ENCODE results near the gene CPNE2. TPM values are rescaled to one million over a fixed set of nuclear protein-coding genes. Genes with fewer than 3 reads are reported as not detected.

CPNE2 gene
- polyA plus RNA-seq, 1 donor: 24.8 TPM

DNA sequence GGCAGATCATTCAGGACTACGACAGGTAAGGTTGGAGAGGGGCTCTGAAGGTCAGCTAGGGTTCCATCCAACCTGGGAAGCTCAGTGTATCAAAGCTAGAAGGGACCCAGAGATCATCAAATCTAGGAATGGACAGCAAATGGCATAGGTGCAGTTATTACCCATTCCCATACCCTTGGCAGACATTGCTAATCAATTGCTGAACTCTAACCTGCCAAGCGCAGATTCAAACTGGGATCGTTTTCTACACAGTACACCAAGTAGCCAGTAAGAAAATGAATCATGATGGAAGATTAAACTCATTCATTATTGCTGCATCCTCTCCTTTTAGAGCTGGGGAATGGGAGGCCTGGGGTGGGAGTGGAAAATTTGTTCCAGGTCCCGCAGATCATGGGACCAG is 33.6 kb downstream of the CPNE2 start:
- no peak for DNase-seq

- no peak for DNase-seq
These were observed 34.0 kb downstream of the CPNE2 start for GRCh38 chr16:57126411-57126810.

DNA sequence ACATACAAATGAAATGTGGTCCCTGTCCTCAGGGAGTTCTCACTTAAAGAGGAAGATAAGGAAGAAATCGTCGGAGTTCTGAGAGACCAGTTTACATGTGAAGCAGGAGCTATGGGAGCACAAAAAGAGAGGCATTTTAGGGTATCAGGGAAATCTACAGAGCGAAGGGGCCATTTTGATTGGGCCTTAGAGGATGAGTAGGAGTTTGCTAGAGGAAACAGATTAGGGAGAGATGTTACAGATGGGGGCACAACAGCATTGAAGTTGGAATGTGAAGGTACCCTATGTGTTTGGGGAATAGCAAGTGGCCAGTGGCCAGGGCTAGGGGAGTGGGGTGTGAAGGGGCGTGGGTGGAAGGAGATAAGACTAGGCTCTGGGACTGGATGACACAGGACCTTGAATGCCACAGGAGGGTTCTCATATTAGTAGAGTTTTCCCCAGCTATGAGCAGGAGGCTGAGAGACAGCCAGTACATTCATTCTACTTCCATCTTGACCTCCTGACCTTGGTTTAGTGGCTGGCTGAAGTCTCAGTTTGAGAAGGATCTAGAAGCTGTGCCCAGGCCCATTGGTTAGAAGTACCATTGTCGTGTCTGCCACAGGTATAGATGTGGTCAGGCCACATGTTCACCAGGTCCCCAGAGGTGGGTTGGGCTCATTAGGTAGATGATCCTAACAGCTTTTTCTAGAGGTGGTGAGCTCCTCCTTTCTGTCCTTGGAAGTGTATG is 34.8 kb downstream of the CPNE2 start:
- DNase-seq: no peak

DNA sequence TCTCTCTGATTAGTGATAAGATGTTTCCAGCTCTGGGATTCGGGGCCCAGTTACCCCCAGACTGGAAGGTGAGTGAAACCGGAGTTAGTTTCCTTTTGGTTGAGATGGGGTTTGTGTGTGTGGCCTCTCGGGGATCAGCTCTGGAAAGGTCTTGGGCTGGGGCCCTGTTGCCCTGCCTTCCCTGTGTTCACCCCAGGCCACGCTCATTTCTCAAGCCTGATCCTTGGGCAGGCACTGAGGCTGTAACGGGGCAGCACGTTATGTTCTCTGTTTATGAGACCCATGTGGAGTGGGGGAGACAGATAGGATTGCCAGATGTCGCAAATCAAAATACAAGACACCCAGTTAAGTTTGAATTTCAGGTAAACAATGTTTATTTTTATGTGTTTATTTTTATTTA is 35.5 kb downstream of the CPNE2 start:
- DNase-seq: no peak

DNA sequence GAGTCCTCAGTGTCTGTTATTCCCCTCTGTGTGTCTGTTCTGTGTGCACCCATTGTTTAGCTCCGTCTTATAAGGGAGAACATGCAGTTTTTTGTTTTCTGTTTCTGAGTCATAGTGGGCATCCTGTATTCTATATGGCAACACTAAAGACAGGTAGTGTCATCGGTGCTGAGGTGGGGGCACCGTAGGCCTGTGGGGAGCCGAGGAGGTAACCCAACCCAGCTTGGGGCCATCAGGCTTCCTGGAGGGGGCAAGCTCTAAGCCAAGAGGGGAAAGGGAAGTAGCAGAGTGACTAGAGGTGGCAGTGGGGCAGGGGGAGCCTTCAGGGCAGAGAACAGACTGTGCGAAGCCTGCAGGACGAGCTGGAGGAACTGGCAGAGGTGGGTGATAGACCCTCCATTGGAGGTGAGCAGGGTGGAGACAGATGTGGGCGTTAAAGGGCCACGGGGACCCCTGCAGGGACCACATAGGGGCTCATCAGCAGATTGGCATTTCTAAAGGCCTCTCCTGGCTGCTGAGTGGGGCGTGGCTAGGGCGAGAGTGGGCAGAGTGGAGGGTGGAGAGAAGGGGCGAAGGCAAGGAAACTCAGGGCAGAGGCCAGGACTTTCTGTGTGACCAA is 36.5 kb downstream of the CPNE2 start:
- DNase-seq: no peak

- no peak for DNase-seq
These were observed 38.6 kb downstream of the CPNE2 start for GRCh38 chr16:57130950-57131321.

GRCh38 chr16:57131351-57131970 is 39.1 kb downstream of the CPNE2 start:
- DNase-seq: no peak

DNA sequence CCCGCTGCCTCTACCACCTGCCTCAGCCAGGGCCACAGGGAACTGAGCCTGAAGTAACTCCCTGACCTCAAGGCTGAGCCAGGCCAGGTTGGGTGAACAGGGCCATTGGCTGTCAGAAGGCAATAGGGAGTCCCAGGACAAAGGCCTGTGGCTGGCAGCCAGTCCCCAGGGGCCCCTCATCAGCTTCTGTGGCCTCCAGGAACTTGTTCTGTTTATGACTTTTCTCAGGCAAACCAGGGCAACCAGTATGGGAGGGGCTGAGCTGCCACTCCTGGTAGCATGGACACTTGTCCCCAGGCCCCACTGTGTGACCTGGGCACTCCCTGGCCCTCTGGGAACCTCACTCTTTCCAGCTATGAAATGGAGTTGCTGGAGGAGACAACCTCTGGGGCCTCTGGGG is 40.1 kb downstream of the CPNE2 start:
- DNase-seq: no peak

DNA sequence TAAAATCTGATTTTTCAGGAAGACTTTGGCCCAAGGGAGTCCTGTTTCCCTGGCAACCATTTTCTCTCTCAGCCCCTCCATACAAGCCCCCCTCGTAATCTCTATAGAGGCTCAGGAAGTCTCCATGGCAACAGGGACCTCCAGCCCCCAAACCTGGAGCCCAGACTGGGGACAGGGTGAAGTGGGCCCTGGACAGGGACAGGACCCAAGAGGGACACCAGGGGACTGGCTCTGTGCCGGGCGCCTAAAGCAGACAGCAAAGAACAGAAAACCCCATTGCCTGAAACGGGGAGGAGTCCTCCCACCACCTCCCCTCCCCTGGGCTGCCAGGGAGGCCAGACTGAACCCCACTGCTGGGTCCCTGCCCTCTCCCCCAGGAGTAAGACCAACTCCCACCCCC is 40.6 kb downstream of the CPNE2 start:
- no peak for DNase-seq

DNA sequence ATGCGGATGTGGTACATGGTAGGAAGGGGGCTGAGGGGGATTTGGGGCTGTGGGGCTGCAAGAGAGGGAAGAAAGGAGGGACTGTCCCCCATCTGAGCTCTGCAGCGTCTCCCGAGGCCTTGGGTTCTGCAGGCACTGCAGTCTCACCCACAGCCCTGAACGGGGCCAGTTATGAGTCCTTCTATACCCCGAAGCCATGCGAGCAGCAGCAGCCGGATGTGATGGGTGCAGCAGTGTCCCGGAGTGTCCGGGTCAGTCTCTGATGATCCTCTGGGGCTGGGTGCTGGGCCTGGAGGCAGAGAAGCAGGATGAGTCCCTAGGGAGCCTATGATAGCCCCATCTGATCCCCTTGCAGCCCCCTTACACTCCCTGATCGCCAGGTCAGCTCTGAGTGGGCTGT is 41.5 kb downstream of the CPNE2 start:
- no peak for DNase-seq

DNA sequence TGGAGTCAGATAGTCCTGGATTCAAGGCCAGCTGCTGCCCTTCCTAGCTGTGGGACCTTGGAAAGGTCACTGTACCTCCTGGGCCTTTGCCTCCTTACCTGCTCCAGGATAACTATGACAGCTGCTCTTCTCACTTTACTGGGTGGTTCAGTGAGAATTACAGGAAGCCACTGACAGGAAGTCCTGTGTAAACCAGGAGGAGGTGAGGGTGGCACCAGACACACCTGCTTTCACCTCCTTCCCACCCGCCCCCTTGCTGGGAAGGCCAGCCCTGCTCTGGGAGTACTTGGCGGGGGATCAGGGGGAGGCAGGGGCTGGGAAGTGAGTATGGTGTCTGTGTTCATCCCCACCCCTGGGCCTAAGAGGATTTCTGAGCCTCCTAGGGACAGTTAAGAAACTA is 42.6 kb downstream of the CPNE2 start:
- DNase-seq: no peak

GRCh38 chr16:57137043-57137442 is 44.7 kb downstream of the CPNE2 start:
- no peak for DNase-seq

GRCh38 chr16:57137566-57138273 is 45.3 kb downstream of the CPNE2 start:
- no peak for DNase-seq

DNA sequence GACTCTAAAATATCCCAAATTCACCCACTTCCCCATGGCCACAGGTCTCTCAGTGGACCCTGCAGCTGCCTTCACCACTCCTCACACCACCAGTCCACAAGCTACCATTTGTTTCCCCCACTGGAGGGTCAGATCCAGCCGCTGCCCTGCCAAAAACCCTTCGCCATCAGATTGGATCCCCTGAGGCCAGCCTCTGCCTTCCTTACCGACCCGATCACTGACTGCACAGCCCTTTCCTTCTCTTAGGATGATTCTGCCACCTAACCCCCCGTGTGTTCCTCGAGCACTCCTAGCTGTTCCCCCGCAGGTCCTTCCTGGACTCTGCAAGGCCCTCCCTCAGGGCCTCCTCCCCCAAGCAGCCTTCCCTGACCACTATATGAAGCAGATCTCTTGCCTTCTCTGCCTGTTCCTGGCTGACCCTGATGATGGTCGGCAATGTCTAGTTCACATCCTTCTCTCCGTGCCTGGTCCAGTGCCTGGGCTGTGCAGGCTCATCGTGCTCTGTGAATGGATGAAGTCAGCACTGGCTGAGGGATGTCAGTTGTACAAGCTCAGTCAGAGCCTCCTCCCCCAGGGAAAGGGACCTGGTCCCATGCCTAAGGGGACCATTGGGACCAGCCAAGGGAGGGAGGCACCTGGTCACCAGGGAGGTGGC is 46.0 kb downstream of the CPNE2 start:
- DNase-seq: no peak

DNA sequence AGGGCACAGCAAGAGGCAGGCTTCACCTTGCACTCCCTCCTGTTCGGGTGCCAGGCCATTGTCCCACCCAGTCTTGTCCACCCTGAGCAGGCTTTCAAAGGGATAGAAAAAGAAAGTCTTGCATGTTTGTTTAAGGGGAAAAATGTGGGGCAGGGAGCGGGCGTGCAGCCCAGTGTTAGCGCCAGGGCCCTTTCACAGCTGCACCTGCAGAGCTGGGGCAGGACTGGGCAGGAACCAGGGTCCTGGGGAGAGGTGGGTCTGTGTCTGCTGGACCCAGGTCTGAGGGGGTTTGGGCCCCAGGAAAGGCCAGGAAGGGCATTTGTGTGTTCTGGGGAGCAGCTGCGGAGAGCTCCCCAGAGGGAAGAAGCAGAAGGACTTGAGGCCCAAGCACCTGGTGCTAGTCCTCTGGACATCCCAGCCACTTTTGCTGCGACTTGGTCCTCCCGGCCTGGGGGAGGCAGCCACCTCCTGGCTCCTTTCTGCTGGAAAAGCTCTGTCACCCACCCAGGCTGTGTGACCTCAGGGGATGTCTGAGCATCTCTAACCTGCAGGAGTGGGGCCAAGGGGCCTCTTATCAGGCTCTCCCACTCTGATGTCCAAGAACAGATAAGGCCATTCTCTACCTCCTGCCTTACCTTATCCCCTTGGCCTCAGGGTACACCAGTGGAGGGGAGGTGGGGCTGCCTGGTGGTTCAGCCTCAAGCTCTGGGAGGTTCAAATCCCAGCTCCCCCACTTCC is 48.7 kb downstream of the CPNE2 start:
- no peak for DNase-seq

DNA sequence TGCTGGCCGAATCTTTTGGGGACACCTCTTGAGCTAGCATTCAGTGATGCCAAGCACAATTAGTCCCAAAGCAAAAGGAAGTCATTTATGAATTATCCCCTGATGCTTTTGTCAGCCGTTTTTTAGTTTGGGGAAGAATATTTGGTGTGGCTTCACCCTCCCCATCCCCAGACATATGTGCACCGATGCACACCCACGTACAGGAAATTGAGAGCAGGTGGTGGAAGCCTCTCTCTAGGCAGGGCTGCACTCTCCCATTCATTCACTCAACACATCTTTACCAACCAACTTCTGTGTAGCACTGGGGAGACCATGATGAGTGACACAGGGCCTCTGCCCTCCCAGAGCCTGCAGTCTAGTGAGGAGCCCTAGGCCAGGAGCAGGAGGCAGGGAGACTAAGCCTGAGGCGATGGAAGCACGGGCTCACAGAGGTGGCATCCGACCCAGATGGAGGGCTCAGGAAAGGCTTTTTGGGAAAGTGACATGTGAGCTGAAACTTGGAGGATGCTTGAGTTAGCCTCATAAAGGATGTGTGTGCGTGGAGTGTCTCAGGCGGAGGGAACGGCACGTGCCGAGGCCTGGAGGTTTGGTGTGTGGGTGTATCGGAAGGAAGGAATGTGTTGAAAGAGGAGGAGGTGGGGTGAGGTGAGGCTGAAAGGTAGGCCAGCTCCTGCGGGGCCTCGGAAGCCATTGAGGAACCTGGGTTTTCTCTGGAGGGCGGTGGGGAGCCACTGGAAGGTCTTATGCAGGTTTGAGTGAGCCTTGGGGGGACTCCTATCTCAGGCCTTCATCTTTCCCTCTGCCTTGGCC is 49.6 kb downstream of the CPNE2 start:
- DNase-seq: no peak

DNA sequence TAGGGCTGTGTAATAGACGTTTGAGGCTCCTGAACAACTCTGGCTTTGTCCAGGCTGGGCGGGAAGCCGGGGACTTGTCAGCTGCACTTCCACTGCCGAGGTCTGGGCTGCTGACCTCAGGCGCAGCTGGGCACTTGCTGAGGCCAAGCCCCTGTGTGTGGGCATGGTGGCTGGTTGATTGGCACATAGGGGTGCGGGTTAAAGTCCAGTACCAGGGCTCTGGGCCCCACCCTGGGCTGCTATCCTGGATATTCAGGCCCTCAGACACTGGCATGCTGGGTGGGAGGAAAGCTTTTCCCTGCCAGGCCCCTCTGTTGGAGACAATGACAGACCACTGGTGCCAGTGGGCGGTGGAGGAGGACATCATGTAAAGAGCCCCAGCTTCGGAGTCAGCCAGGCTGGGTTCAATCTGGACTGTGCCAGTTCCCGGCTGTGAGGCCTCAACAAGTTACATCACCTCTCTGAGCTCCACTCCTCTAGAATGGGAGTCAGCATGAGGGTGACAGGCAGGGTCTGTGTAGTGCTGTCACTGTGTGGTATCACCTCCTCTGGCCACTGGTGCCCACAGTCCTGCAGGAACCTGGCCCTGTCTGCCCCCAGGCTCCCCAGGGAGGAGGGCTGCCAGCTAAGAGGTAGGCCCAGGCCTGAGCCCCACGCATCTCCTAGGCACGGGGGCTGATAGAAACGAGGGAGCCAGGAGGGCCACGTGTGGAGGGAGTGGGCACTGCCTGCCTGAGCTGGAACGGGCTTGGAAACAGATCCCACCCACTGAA is 51.0 kb downstream of the CPNE2 start:
- DNase-seq: no peak

- DNase-seq: no peak
These were observed 51.6 kb downstream of the CPNE2 start for GRCh38 chr16:57144027-57144426.

DNA sequence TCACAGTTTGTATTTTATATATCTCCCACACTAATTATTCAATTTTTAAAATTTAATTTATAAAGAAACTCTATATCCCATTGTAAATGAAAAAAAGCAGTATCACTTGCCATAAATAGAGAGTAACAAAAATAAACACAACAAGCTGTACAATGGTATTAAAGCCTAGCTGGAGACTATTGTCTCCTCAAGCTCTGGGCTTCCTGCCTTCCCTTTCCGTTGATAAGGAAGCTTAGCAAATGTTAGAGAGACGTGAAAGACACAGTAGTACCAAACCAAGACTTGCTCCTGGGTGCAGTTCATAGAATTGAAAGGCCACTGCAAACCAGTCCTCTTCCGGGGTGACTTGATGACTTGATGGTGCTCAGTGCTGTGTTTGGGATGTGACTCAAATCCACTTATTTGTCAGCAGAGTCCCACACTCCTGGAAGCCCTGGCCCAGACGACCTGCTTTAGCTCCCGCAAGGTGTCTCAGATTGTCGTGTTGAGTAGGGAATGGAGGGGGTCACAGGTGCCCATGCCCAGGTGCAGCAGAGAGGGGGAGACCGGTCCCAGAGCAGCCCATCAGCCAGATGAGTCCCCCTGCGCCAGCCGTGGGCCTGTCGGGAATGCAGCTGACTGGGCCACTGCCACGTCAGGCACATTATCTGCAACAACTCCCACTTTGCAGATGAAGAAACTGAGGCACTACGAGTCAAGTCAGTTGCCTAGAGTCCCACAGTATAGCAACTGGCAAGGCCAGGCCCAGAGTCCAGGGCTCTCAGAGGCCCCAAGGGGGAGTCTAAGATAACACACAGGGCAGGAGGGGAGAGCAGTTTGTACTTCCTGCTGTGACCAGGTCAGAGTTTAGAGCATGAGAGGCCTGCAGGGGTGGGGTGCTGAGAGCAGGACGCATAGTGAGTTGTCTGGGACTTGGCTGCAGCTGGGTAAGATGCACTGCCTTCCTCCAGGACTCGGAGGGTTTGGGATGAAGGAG is 53.0 kb downstream of the CPNE2 start:
- DNase-seq: no peak
